Erythroblast (primary cell): ENCODE data around the gene NRF1.

Experiments used
- GATA1 ChIP-seq: IDR thresholded peaks from 2 replicates; pipeline ENCODE4 v1.6.1; 2011; ENCODE audit warnings: low read depth, mild to moderate bottlenecking, control low read depth, low read length, moderate library complexity
- POLR2A ChIP-seq: IDR thresholded peaks from 2 replicates; pipeline ENCODE4 v1.6.1; 2011; ENCODE audit warnings: mild to moderate bottlenecking, low read length

DNA sequence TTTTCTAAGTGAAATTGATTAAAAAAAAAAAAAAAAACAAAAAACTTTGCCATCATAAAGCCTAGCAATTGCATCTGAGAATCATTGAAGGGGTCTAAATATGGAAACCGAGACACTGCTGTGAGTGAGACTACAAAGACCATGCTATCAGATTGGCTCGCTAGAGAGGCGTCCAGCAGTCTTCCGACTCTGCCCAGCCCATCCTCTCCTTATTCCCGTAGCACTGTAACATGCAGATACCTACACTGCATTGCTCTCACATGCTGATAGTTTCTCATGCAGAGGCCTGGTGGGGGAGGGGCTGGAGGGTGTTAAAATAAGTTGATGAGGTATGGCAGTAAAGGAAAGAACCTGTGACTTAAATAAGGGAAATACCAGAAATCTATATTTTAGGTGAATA lies 130.7 kb downstream of the NRF1 start:
- TF ChIP-seq POLR2A (no peak), GATA1 (no peak)
